A673 (cell line): ENCODE results near the gene COBL.

Source experiments
- CTCF ChIP-seq: fragments of 300-800, 200-600 bp; sonication (generic); conservative IDR thresholded peaks from 2 replicates; pipeline ENCODE4 v1.5.1; 2017; ENCODE audit warnings: low read depth, mild to moderate bottlenecking, antibody characterized with exemption, low read length, moderate library complexity, mixed read lengths
- EZH2 ChIP-seq: fragments of 200-600 bp; sonication (generic); IDR thresholded peaks from 2 replicates; pipeline ENCODE4 v1.6.1; 2017; ENCODE audit warnings: borderline replicate concordance, low read depth, mild to moderate bottlenecking, mixed read lengths, antibody characterized with exemption, low read length; ENCODE audit not compliant: poor library complexity, severe bottlenecking

DNA sequence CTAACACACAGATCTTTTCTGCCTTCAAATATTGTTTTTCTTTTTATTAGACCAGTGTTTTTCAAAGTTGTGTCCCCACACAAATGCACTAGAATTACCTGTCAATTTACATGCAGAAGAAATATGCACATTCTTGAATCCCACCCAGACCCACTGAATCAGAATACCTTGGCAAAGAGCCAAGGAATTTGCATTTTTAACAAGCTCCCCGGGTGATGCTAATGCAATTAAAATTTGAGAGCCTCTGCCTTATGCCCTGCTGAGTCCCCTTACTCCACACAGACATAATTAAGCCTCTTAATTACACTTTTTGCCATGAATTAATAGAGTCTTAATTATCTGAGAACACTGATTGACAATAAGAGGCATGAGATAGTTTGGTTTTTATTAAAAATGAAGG is 332.8 kb downstream of the COBL start:
- TF ChIP-seq EZH2 (no peak), CTCF (no peak)
